Myometrial cell (primary cell): ENCODE measurements around the gene IRF1. TPM values are rescaled to one million over a fixed set of nuclear protein-coding genes. Genes with fewer than 3 reads are reported as not detected.

Source experiments
- total RNA-seq: library from RNA; depleted of rRNA; stranded (reverse); fragments of >200 nt; gene quantifications from 2 replicates; pipeline ENCODE4 v1.2.3, GENCODE V29; 2015

IRF1 gene, protein sequence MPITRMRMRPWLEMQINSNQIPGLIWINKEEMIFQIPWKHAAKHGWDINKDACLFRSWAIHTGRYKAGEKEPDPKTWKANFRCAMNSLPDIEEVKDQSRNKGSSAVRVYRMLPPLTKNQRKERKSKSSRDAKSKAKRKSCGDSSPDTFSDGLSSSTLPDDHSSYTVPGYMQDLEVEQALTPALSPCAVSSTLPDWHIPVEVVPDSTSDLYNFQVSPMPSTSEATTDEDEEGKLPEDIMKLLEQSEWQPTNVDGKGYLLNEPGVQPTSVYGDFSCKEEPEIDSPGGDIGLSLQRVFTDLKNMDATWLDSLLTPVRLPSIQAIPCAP
- total RNA-seq = 28.8 and 40.8 TPM in 2 replicates

DNA sequence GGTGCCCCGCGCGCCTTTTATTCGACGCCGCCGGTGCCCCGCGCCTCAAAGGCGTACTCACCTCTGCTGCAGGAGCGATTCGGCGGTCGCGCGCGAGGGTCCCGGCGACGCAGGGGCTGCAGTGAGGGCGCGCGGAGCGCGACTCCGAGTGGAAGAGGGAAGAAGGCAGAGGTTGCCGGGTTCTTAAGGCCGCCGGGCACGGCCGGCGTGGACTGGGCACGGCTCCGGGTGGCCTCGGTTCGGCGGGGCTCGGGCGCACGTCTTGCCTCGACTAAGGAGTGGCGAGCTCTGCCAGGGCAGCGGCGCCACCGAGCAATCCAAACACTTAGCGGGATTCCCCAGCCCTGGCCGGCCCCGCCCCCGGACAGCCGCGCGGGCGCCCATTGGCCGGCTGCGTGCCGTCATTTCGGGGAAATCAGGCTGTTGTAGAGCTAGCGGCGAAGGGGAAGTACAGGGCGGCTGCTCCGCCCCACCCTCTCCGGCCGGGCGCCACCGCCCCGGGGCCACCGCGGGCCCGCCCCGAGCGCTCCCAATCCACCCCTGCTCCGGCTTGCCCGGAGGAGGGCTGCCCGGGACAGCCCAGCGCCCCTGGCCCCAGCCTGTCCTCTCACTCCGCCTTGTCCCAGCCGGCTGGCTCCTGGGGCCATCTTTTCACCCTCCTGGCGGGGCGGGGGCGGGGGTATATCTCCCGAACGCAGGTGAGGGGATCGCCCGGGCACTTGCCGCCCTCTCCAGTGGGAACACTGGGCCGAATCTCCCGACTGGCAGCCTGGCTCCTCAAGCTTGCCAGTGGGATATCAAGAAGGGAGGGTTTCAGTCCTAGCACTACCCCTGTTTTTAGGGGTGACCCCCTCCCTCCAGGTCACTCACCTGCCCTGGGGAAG, at the start of gene IRF1:
TSS of gene IRF1 (minus strand) at position 290 of the 884 bp plus-strand sequence. CDS start 1,295 bp downstream, outside the sequence.

Other genes starting within 250 kb of the IRF1 start
- 77.1 and 84.2 TPM in 2 replicates for gene PDLIM4, start 233.1 kb downstream of the IRF1 start, total RNA-seq
- gene SLC22A4, start 196.4 kb downstream of the IRF1 start, total RNA-seq = 3.5 and 4.9 TPM in 2 replicates
- 5.8 and 7.8 TPM in 2 replicates for gene SLC22A5, start 121.1 kb downstream of the IRF1 start, total RNA-seq
- gene IL5, start 52.7 kb upstream of the IRF1 start, total RNA-seq = not detected in 2 replicates
- gene RAD50, start 66.2 kb upstream of the IRF1 start, total RNA-seq = 6.9 and 12.6 TPM in 2 replicates
- not detected in 2 replicates for gene IL13, start 167.4 kb upstream of the IRF1 start, total RNA-seq
- not detected in 2 replicates for gene IL4, start 183.2 kb upstream of the IRF1 start, total RNA-seq
- gene KIF3A, start 246.8 kb upstream of the IRF1 start, total RNA-seq = 3.9 and 4.9 TPM in 2 replicates